ENCODE data around the gene FRMD4A. TPM values are rescaled to one million over a fixed set of nuclear protein-coding genes. Genes with fewer than 3 reads are reported as not detected.
"Not testable (repeated sequence)": the region's sequence is repeated elsewhere in the genome, so short reads cannot be mapped to it uniquely, and the experiment has no call there.

The FRMD4A gene
- total and polyA plus RNA-seq, 2 experiments from 2014 or later: 11.9 to 17.5 TPM

- Histone ChIP-seq H3K4me2 (ENCODE audit: unreplicated experiment) (no peak overlapping the region), H3K9me2 (ENCODE audit: insufficient read depth) (no peaks in the 10 kb centered on the region), H3K79me2 (ENCODE audit: insufficient read depth) (no peaks in the 10 kb centered on the region), H3K27ac (no peak overlapping the region), H2AFZ (no peak overlapping the region), H3K9ac (no peak overlapping the region), H4K20me1 (ENCODE audit: insufficient read depth) (no peaks in the 10 kb centered on the region), H3F3A (ENCODE audit: insufficient read depth) (no peaks in the 10 kb centered on the region), H3K36me3 (ENCODE audit: low read depth) (no peaks in the 10 kb centered on the region), H3K4me3 (no peak overlapping the region), H3K9me3 (ENCODE audit: low read depth) (no peaks in the 10 kb centered on the region), H3K4me1 (ENCODE audit: insufficient read depth) (no peaks in the 10 kb centered on the region), H3K27me3 (replicated peaks; ENCODE audit: insufficient read depth) (peaks cover 15% of the 10 kb centered on the region)
- TF ChIP-seq EZH2 (IDR thresholded peaks at IDR 0.05; ENCODE audit: insufficient read depth, poor library complexity, severe bottlenecking) (no peak), EZH2phosphoT487 (IDR thresholded peaks at IDR 0.05; ENCODE audit: insufficient read depth, low read depth) (no peak)
- in situ Hi-C loops (cut with MboI): no loop called here
- WGBS, 2 experiments (ENCODE audit: low coverage in 1 of 2, low lambda C conversion rate in 2 of 2, missing lambda C conversion rate in 2 of 2): 79 to 90% methylated on average over 5 of the region's 5 CpGs
- no peak for DNase-seq
Observed at GRCh38 chr10:14208231-14208630, 122.5 kb downstream of the FRMD4A start.

- WGBS, 2 experiments (ENCODE audit: low coverage in 1 of 2, low lambda C conversion rate in 2 of 2, missing lambda C conversion rate in 2 of 2): 65 to 68% methylated on average over 4 of the region's 4 CpGs
- peaks cover 32% of the 10 kb centered on the region for H3K27me3 ChIP-seq (replicated peaks; ENCODE audit: insufficient read depth)
- H2AFZ ChIP-seq: no peak overlapping the region
- H3K36me3 ChIP-seq (ENCODE audit: low read depth): no peaks in the 10 kb centered on the region
- no peak overlapping the region for H3K4me3 ChIP-seq
- TF ChIP-seq EZH2phosphoT487 (IDR thresholded peaks at IDR 0.05; ENCODE audit: insufficient read depth, low read depth) (no peak), EZH2 (IDR thresholded peaks at IDR 0.05; ENCODE audit: insufficient read depth, poor library complexity, severe bottlenecking) (no peak)
- H3K9me3 ChIP-seq (ENCODE audit: low read depth): no peaks in the 10 kb centered on the region
- no peaks in the 10 kb centered on the region for H3K9me2 ChIP-seq (ENCODE audit: insufficient read depth)
- no peak overlapping the region for H3K27ac ChIP-seq
- no peak for DNase-seq
- in situ Hi-C loops (cut with MboI): no loop called here
- no peak overlapping the region for H3K4me2 ChIP-seq (ENCODE audit: unreplicated experiment)
- H3K4me1 ChIP-seq (ENCODE audit: insufficient read depth): no peaks in the 10 kb centered on the region
- H4K20me1 ChIP-seq (ENCODE audit: insufficient read depth): no peaks in the 10 kb centered on the region
- H3K79me2 ChIP-seq (ENCODE audit: insufficient read depth): no peaks in the 10 kb centered on the region
- no peak overlapping the region for H3K9ac ChIP-seq
- H3F3A ChIP-seq (ENCODE audit: insufficient read depth): no peaks in the 10 kb centered on the region
Observed at GRCh38 chr10:14205233-14205632, 125.5 kb downstream of the FRMD4A start.

DNA sequence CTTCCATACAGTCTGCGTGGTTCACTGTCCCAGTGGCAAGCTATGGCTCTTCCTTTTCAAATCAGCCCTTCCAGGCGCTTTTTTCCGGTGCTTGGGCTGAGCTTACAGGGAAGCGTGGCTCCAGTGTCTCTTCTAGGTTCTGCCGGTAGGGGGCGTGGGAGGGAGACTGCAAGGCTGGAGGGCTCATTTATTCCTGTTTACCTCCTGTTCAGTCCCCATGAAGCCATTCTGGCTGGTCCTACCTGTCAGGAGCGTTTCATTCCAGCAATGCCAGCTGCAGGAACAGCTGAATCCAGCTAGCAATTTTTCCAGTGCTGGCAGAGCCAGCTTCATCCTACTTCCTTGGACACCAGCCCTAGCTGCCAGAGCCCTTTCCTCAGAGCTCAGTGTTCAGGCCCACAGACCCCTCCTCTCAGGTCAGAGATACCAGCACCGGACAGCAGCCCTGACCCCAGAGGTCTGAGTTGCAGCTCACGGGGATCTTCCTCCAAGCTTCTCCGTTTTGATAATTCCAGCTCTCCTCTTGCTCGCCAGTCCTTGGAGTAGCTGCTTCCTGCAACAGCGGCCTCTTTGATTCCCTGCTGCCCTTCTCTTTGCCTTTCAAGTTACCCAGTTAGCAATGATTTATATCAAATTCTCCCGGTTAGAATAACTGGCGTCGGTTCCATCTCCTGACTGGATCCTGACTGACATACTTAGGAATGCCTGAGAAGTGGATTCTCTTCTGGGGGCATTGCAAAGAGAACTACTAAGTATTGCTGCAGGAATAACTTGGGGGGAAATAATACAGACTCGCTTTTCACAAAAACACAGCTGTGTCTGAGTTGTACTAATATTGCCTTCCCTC lies 129.8 kb downstream of the FRMD4A start:
- Histone ChIP-seq H3K27ac (no peak overlapping the region), H3K4me2 (ENCODE audit: unreplicated experiment) (no peak overlapping the region), H2AFZ (no peak overlapping the region), H3K79me2 (ENCODE audit: insufficient read depth) (no peaks in the 10 kb centered on the region), H3K9me2 (ENCODE audit: insufficient read depth) (no peaks in the 10 kb centered on the region), H3K36me3 (ENCODE audit: low read depth) (no peaks in the 10 kb centered on the region), H3K4me3 (no peak overlapping the region), H3K4me1 (ENCODE audit: insufficient read depth) (no peaks in the 10 kb centered on the region), H3K27me3 (replicated peaks; ENCODE audit: insufficient read depth) (peaks cover 55% of the 10 kb centered on the region), H3K9me3 (ENCODE audit: low read depth) (no peaks in the 10 kb centered on the region), H4K20me1 (ENCODE audit: insufficient read depth) (no peaks in the 10 kb centered on the region), H3K9ac (no peak overlapping the region), H3F3A (ENCODE audit: insufficient read depth) (no peaks in the 10 kb centered on the region)
- WGBS, 2 experiments (ENCODE audit: low coverage in 1 of 2, low lambda C conversion rate in 2 of 2, missing lambda C conversion rate in 2 of 2): 45 to 48% methylated on average over 16 of the region's 16 CpGs
- in situ Hi-C loops (cut with MboI): no loop called here
- TF ChIP-seq EZH2phosphoT487 (IDR thresholded peaks at IDR 0.05; ENCODE audit: insufficient read depth, low read depth) (no peak), EZH2 (IDR thresholded peaks at IDR 0.05; ENCODE audit: insufficient read depth, poor library complexity, severe bottlenecking) (no peak)
- no peak for DNase-seq

GRCh38 chr10:14199098-14199497 lies 131.6 kb downstream of the FRMD4A start:
- not testable (repeated sequence) for H3K27ac ChIP-seq; H3K4me2 ChIP-seq (ENCODE audit: unreplicated experiment); H3F3A ChIP-seq (ENCODE audit: insufficient read depth); H3K9me3 ChIP-seq (ENCODE audit: low read depth); H3K9me2 ChIP-seq (ENCODE audit: insufficient read depth); H3K79me2 ChIP-seq (ENCODE audit: insufficient read depth); H2AFZ ChIP-seq; H3K4me1 ChIP-seq (ENCODE audit: insufficient read depth); H3K4me3 ChIP-seq; H3K9ac ChIP-seq; H4K20me1 ChIP-seq (ENCODE audit: insufficient read depth); H3K36me3 ChIP-seq (ENCODE audit: low read depth); DNase-seq
- in situ Hi-C loops (cut with MboI): loop anchor here (10.0 kb wide), 1 partner anchor 276 kb away; no protein-coding TSS in a partner anchor
- H3K27me3 ChIP-seq (replicated peaks; ENCODE audit: insufficient read depth): peaks cover 60% of the 10 kb centered on the region
- 56 to 67% methylated on average over 4 of the region's 4 CpGs for WGBS, 2 experiments (ENCODE audit: low coverage in 1 of 2, low lambda C conversion rate in 2 of 2, missing lambda C conversion rate in 2 of 2)
